ENCODE results near the gene SEMA6D.

DNA sequence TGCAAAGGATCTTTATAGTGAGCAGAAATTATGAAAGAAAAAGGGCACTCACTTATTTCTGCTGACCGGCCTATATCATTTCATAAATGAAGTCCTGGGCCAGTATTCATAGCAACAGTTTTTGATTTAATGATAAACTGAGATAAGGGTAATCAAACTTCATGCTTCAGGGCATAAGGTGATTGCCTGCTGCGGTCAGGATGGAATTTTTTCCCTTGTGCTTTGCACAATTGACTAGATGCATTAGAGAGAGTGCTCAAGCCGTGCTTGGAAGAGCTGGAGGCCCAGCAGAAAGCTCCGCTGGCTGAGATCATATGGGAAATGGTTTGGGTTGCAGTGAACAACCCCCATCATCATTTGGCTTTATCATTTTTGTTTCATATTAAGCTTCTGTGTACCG lies 10.4 kb downstream of the SEMA6D start:
- TF ChIP-seq, protein P1, sequence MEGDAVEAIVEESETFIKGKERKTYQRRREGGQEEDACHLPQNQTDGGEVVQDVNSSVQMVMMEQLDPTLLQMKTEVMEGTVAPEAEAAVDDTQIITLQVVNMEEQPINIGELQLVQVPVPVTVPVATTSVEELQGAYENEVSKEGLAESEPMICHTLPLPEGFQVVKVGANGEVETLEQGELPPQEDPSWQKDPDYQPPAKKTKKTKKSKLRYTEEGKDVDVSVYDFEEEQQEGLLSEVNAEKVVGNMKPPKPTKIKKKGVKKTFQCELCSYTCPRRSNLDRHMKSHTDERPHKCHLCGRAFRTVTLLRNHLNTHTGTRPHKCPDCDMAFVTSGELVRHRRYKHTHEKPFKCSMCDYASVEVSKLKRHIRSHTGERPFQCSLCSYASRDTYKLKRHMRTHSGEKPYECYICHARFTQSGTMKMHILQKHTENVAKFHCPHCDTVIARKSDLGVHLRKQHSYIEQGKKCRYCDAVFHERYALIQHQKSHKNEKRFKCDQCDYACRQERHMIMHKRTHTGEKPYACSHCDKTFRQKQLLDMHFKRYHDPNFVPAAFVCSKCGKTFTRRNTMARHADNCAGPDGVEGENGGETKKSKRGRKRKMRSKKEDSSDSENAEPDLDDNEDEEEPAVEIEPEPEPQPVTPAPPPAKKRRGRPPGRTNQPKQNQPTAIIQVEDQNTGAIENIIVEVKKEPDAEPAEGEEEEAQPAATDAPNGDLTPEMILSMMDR (IDR thresholded peaks at IDR 0.05), result no peak
- TF ChIP-seq POLR2A (IDR thresholded peaks at IDR 0.05) (no peak), POLR2AphosphoS5 (IDR thresholded peaks at IDR 0.05) (no peak), EP300 (IDR thresholded peaks at IDR 0.05) (no peak)

All from sigmoid colon (tissue), 4 donors.